Transverse colon (tissue), 4 donors: Measurements from ENCODE around the gene ART1.

Source experiments
- EP300 ChIP-seq: sonication (generic); formaldehyde crosslinking; IDR thresholded peaks from one replicate; pipeline ENCODE4 v1.6.1; 2017; ENCODE audit warnings: antibody characterized with exemption, low read depth
- POLR2A ChIP-seq: fragments of 450-650 bp; IDR thresholded peaks from one replicate; pipeline ENCODE4 v1.6.1; 2016; ENCODE audit warnings: antibody characterized with exemption, mild to moderate bottlenecking, moderate library complexity
- POLR2AphosphoS5 ChIP-seq, 3 donors: sonication (generic); formaldehyde crosslinking; IDR thresholded peaks; one replicate each; pipeline ENCODE4 v1.6.1; 2016; ENCODE audit warnings: antibody characterized with exemption in 3 of 3
- TF ChIP-seq, protein P1 (sequence below), 5 experiments: fragments of 200-600 bp in 3 of 5; fragments of 450-650 bp in 2 of 5; sonication (generic) in 3 of 5; IDR thresholded peaks; 1 replicate in 2 of 5; 2 replicates in 3 of 5; pipeline ENCODE4 v1.5.1; 2016 to 2017; ENCODE audit warnings: antibody characterized with exemption in 5 of 5, inconsistent platforms in 3 of 5, mild to moderate bottlenecking in 2 of 5, moderate library complexity in 1 of 5

DNA sequence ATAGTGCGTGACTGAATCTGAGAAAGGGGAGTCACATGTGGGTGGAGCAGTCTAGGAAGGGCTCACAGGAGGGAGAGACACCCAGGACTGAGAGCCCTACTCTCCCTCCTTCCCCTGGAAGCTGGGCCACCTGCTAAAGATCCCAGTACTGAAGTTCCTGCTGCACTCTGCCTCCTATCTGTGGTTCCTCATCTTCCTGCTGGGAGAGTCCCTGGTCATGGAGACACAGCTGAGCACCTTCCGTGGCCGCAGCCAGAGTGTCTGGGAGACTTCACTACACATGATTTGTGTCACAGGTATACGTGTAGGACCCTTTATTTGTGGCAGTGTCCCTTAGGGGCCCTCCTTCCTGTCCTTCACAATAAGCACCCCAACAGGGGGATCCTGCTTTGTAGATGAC lies 22.4 kb upstream of the ART1 start:
- TF ChIP-seq, protein P1, sequence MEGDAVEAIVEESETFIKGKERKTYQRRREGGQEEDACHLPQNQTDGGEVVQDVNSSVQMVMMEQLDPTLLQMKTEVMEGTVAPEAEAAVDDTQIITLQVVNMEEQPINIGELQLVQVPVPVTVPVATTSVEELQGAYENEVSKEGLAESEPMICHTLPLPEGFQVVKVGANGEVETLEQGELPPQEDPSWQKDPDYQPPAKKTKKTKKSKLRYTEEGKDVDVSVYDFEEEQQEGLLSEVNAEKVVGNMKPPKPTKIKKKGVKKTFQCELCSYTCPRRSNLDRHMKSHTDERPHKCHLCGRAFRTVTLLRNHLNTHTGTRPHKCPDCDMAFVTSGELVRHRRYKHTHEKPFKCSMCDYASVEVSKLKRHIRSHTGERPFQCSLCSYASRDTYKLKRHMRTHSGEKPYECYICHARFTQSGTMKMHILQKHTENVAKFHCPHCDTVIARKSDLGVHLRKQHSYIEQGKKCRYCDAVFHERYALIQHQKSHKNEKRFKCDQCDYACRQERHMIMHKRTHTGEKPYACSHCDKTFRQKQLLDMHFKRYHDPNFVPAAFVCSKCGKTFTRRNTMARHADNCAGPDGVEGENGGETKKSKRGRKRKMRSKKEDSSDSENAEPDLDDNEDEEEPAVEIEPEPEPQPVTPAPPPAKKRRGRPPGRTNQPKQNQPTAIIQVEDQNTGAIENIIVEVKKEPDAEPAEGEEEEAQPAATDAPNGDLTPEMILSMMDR (IDR thresholded peaks at IDR 0.05), result no peak
- TF ChIP-seq EP300 (no peak), POLR2AphosphoS5 (IDR thresholded peaks at IDR 0.05) (no peak), POLR2A (no peak)
